NCI-H2227 treated with DMSO at 0.1 percent for 48 hours (cell line): Measurements from ENCODE around the gene COQ3.
"Not testable (repeated sequence)": the region's sequence is repeated elsewhere in the genome, so short reads cannot be mapped to it uniquely, and the experiment has no call there.

Experiments
- DNase-seq: peaks from one replicate; lab custom pipeline; 2025; lab: John Stamatoyannopoulos, UW

The COQ3 gene

DNA sequence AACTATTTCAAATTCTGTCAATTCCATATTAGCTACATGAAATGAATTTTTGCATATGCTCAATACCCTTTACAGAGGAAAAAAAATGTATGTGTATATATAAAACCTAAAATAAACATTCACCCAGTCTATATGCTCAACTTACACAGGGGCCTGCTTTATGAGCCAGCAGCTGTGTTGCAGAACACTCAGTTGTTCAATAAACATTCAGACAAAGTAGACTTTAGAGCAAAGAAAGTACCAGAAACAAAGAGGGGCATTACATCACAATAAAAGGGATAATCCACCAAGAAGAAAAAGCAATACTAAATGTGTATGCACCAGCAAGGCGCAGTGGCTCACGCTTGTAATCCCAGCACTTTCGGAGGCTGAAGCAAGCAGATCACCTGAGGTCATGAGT lies 9.5 kb downstream of the COQ3 start:
- no peak for DNase-seq

DNA sequence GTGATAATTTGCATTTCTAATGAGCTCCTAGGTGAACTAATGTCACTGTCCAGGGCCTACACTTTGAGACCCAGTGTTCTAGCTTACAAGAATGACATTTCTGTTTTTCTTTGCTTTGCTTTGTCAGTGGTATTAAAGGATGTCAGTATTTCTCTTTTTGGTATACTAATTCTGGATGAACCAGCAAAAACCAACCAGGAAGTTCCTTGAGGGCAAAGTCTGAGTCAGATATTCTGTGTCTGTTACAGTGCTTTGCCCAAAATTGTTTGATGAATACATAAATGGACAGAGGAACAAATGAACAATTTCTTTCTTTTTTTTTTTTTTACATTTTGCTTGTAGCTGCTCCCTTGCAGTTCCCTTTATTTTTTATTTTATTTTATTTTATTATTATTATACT lies 15.4 kb downstream of the COQ3 start:
- DNase-seq, result no peak

DNA sequence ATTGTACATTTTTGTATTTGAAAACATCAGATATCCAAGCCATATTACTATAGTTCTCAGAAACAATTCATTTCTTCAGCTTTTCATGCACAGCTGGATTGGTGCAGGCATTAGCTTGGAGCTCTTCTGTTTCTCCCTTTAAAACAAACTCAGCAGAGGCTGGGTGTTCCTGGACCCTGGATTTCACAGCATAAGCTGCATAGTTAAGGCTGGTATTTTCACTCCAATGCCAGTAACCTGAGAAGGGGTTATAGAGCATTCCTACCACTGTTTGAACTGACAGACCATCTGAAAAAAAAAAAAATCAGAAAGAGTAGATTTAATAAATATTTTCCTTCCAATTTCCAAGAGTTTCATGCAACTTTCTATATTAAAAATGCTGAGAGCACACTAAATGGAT lies 24.5 kb downstream of the COQ3 start:
- no peak for DNase-seq

DNA sequence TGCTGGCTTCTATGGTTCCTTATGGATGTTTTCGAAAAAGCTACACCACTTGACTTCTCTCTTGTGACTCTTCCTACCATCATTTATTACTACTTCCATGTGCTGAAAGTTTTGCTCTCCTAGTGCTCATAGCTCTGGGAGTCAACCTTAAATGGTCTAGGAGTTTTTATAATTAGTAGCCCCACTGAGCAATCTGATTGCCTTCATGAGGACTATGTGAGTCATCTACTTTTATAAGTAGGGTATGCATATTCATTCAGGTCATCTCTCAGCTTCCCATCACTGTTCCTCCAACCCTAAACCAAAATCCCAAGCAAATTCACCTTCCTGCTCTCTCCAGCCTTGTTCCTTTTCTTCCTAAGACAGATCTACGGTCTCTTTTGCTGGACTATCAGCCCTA lies 27.1 kb downstream of the COQ3 start:
- no peak for DNase-seq

DNA sequence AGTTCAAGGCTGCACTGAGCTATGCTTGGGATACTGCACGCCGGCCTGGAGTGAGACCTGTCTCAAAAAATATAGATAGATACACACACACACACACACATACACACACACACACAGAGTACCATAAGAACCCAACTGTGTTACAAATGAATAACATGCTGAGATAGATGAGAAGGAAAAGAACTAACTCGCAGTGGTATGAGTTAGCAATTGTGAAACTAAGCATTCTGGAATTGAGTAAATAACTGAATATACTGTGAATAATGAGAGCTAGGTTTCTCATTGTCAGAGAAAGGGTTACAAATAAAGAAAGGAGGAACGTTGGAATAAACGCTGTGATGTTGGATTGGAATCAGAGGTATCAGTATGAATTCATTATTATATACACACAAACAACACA lies 30.0 kb downstream of the COQ3 start:
- no peak for DNase-seq

DNA sequence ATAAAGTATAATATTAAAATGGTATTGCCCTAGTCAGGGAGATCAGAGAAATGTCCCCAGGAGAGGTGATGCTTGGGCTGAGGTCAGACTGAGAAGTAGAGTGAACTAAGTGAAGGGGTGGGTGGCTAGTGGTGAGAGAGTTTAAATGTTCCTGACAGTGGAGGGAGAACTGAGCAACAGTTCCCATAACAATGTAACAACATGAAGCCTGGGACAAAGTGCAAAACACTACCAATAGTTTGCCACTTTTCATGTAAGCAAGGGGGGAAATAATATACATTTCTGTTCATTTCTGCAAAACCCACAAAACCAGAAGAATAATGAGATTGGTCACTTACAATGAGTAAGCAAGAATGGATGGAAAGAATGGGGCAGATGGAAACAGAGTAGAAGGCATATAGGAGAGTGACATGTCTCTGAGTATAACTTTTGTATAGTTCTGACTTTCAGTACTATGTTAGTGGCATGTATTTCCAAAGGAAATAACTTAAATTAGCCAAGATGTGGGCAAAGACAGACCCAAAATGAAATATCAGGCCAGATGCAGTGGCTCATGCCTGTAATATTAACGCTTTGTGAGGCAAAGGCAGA lies 31.2 kb downstream of the COQ3 start:
- no peak for DNase-seq

DNA sequence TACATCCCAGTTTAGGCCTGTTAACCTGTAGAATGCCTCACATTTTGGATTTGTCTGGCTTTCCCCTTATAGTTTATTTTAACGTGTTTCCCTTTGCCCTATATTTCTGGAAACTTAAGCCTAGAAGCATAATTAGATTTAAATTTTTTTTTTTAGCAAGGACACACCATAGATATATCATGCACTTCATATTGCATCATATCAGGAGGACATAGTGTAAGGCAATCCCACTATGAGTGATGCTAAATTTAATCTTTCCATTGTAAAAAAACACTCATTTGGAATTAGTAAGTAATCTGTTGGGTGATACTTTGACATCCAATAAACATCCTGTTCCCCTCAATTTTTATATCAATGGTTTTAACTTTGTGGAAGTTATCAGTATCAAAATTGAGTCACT lies 34.2 kb downstream of the COQ3 start:
- DNase-seq, result no peak

DNA sequence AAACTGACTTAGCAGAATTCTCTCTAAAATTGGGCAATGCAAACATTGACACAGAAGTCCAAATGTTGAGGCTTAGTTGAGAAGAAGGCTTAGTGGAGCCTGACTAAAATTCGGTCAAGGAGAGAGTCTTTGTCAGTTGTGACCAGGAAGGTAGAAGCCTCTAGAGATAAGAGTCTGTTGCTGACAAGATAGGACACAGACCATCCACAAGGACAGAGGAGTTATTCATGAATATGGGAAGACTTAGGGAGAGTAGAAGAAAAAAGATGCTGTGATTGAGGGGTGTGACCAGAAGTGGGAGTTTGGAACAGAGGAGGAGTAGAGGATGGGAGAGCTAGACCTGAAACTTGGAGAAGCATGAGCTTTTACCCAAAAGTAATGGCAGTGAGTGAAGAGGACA lies 37.4 kb downstream of the COQ3 start:
- no peak for DNase-seq

DNA sequence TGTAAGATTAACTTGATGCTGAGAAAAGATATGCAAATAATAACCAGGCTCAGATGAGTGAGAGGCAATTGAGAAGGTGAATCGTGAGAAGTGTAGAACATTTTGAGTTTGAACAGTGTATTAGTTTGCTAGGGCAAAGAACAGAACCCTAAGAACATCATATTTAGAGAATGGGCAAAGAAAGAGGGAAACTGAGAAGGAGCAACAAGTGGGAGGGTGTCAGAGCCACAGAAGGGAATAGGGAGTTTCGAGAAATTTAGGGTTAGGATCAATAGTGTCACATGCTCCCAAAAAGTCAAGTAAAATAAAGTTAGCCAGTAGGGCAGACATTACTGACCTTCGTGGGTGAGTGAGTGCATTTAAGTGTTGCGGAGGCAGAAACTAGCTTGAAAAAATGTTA lies 39.0 kb downstream of the COQ3 start:
- no peak for DNase-seq

DNA sequence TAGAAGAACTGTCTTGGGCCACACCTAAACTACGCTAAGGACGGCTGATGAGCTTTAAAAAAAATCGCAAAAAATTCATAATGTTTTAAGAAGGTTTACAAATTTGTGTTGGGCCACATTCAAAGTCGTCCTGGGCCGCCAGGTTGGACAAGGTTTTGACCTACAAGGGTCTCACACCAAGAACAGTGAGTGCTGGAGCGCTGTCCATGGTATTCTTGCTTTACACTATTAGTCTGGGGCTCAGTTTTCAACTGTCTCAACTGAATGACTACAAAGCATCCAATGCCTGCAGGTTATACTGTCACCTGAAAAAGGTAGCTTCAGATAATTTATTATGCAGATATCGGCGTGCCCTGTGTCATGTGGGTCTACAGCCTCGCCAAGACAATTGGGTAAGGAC lies 40.9 kb downstream of the COQ3 start:
- DNase-seq, result no peak

DNA sequence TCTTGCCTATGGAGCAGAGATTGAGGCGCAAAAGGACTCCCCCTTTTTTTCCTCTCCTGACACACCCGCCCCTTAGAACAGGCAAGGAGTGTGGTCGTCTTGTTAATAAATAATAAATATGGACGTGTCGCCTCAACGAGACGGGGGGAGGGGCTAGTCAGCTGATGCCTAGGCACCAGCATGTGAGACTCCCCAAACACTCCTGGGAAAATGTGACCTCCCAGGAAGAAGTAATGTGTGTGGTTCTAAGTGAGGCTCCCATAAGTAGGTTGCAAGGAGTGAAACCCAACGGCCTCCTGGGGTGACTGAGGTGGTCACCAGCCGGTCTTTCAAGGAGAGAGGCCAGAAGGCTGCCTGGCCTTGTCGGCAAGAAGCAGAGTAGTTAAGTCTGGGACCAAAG lies 43.4 kb downstream of the COQ3 start:
- DNase-seq, result no peak

DNA sequence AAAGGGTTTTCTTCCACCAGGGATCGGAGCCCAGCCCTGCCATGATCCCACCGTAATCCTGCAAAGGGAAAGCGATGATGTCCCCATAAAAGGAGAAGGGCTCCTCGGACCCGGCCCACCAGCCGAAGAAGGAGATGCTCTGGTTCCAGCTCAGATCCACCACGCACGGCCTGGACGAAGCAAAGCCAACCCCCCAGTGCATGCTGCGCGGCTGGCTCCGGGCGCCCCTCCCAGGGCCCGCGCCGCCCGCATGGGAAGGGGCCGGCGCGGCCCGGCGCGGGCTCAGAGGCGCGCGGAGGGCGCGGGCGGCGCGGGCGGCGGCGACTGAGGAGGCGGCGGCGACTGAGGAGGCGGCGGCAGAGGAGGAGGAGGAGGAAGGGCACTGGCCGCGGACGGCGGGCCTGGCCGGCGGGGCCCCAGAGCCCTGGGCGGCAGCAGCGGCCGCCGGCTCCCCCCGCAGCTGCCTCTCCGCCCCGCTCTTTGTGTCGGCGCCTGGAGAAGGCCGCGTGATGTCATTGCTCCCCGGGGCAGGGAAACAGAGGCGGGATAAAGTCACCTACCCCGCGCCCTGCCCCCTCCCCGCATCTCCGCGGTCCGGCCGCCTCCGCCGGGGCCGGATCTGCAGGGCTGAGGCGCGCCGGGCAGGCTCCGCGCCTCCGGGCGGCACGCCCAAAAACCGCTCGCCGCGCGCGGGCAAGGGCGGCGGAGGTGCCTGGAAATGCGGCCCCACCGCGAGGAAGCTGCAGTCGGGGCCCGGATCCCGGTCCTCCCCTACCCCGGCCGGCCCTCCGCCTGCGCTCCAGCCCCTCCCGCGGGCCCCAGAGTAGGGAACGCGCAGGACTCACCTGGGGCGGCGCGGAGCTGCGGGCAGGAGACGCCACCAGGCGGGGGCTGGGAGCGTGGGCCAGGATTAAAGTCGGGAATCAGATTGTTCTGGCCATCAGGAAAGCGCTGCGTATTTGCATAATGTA lies 44.5 kb downstream of the COQ3 start, which contains the start of gene FAXC:
Gene FAXC, minus strand, starts transcription at position 504 of the 971 bp plus-strand sequence. Its CDS starts 302 bp downstream, at position 202.
- peak; percentile 39 for DNase-seq

DNA sequence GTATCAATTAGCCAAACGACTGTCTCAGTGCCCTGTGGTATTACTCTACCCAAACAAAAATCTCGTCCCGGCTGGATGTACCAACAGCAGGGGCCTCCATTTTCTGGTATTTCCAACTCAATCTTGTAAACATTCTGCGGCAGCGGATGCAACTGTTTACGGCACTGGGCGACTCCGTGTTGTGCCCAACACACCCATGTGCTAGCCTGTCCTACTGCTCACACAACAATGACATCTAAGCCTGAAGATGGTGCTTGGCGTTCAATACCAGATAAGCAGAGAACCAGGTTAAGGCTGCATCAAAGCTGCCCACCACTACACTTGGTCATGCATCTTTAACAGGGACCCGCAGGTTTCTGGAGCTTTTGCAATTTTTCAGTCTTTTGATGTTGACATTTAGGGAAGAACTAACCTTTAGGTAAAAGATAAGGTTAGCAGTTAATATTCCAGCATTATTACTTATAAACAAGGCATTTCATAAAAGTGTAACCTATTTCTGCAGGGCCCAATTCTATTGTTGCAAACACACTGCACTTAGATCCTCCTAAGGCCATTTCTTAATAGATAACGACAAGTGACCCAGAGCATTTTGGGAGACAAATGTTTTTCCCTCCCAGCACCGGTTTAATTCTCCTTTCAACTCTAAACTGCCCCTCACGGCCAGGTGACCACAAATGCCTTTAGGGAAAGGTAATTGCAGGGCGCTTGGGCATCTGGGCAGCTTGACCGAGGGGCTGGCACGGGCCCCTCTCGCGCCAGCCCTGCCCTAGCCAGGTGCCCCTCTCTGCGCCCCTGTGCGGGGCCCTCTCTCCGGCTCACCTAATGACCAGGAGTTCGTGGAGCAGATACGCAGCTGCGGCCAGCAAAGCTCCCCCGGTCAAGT lies 45.5 kb downstream of the COQ3 start:
- DNase-seq, result no peak

DNA sequence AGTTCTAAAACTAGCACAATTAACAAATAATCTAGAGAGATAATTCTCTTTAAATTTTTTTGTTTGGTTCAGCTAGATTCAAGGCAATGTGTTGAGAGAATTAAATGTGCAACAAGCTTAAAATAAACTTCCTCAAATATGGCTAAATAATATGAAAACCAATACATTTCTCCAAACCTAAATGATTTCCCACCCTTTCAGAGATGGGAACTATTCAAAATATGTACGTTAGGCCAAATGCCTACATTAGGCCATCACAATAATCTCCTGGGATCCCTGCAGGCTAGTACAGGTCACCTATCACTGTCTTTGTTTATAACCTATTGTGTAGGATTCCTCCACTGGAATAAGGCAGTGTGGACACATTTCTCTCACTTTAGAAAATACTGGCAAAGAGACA lies 46.2 kb downstream of the COQ3 start:
- DNase-seq, result no peak

DNA sequence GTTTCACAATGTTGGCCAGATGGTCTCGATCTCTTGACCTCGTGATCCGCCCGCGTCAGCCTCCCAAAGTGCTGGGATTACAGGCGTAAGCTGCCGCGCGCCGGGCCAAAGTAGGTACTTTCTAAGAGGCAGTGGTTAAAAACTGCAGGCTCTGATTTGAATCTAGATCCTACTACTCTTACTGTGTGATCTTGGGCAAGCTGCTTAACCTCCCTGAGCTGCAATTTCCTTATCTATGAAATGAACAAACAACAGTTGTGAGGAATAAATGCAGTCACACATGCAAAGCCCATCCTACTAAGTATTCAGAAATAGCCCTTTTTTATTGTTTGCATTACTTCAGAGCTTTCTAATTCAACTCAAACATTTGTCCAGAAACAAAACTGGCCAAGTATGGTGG lies 47.4 kb downstream of the COQ3 start:
- no peak for DNase-seq

DNA sequence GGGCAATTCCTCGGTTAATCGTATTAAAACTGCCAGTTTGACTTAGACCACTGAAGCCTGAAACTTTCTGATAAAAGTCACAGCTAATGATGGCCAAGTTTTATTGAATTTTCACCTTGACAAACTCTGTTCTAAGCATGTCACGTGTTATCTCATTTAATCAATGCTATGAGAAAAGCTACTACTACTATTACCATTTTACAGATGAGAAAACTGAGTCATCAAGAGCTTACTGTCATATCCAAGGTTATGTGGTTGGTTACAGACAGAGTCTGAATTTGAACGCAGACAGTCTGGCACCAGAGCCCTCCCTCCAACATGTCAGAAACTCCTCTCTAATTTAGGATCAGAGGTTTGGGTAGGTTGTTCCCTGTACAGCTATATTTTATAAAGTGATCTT lies 48.8 kb downstream of the COQ3 start:
- DNase-seq, result no peak

DNA sequence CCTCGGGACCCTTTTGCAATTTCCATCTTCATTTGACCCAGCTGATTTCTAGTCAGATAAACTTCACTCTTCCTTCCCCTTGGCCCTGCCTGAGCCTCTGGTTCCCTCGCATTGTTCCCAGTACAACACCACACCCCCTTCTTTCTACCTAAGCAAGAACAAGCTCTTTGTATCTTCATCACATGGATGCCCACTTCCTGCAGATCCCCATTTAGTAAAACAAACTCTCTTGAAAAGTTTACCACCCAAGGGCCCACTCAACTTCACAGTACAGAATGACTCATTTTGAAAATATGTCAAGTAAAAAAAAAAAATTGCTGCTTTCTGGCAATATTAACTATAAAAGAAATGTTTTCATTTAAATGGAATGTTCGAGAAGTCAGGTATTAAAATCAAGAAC lies 49.7 kb downstream of the COQ3 start:
- no peak for DNase-seq

DNA sequence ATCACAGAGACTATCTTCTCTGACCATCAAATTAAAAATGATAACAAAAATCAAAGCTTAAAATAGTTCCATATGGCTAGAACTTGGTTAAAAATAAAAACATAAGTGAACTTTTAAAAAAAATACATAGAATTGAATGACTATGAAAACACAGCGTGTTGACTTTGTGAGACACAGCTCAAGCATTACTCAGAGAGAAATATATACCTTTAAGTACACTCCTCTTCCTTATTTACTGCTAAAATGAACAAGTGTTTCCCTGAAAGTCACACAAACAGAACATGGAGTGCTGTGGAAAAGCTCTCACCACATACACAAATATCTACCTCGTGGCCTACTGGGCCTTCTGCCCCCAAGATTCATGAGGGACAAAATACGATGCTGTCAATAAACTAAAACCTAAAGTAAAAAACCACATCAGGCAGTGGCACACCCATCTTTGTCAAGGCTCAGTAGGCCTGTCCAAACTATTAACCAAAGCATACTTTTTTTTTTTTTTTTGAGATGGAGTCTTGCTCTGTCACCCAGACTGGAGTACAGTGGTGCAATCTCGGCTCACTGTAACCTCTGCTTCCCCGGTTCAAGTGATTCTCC lies 52.0 kb downstream of the COQ3 start:
- DNase-seq, result no peak

DNA sequence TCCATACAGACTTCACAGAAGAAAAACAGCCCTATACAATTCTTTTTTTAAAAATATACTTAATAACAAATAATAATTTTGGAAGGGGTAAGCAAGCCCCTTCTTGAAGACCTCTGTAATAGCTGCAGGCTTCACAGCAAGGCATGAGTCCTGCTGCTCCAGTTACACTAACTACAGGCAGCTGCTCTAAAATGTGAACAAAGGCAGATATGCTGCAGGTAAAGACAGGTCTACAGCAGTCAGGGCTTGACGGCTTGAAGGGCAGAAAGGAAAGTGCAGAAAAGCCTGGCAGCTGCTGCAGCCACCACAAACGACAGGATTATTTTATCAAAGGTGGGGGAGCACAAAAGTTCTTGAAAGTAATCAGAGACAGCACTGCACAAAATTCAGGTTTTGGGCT lies 55.8 kb downstream of the COQ3 start:
- no peak for DNase-seq

DNA sequence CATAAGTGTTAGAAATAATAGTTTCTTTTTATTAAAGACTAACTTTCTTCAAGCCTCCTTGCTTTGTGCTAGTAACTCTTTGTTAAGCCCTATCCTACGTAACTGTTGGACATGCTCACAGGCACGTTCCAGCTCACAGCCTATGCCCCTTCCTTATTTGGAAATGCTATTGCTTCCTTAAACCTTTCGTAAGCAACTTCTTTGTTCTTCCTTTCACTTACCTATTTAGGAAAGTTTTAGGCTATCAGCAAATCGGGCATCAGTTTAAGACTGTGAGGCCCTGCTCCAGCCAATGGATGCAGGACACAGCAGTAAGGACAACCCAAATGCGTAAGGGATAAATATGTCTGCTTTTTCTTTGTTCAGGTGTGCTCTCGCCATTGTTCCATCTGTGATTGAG lies 58.7 kb downstream of the COQ3 start:
- not testable (repeated sequence) for DNase-seq

DNA sequence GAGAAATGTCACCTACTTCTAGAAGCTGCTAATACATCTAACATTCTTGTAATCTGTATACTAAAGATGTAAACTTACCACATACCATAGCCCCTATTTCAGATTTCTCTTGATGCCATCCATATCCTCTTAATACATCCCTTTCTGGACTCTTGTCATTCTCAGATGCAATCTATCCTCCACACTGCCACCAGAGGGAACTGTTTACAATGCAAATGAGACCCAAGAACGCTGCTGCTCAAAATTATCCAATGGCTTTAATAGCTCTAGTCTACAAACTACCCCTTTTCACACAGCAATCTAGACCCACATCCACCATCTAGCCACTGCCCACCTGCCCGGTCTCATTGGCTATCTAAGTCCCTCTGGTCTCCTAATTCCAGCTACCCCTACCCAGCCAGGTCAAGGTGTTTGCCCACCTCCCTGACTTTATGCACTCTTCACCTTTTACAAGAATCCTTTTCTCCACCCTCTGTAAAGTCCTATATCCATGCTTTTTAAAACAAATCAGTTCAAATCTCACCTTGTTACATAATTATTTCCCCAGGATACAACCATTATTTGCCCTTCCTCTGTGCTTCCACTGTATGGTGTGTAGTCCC lies 59.4 kb downstream of the COQ3 start:
- peak; percentile 12 for DNase-seq

DNA sequence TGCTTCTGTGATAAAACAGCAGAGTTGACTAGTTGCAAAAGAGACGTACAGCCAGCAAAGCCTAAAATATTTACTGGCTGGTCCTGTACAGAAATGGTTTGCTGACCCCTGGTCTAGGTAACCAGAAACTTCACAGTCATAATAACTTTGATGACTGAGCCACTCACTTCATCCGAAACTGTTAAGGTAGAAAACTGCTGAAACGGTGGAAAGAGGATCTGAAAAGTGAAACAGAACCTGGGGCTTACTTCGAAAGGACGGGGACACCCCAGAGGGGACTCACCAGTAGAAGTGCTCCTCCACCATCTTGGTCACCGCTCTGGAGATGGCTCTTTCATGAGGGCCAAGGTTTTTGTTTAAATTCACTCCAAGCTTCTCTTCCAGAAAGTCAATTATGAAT lies 60.9 kb downstream of the COQ3 start:
- no peak for DNase-seq
